Measurements from ENCODE around the gene PTGFRN.

DNA sequence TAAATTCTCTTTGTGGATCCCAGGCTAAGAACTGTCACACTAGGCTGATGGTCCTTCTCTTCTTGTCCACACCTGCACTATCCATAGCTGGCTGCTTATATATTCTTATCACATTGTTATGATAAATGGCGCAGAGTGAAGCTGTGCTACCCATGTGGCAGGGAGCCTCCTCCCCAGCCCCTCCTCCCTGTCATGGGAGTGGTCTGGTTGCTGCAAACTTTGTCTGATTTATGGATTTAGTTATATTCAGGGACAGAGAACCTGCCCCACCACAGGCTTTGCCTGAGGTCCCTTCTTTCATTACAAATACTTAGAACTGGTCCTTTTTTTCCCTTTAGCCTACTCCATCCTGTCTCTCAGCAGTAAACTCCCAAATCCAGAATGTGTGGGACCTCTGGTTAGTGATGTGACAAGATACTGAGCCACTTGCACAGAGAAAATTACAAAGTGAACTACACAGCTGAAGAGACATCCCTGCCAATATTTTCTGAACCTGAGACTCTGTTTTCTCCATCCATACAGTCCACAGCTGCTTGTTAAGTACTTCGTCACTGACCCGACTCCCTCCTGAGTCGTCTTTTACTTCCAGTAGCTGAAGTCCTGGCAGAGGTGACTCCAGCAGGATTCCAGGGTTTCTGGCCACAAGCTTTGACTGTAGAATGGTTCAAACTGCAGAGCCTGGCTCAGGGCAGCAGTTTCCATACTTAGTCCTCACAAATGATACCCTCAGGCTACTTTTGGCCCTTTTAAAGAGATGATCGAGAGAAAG lies 37.6 kb downstream of the PTGFRN start:
- TF ChIP-seq, protein P1, sequence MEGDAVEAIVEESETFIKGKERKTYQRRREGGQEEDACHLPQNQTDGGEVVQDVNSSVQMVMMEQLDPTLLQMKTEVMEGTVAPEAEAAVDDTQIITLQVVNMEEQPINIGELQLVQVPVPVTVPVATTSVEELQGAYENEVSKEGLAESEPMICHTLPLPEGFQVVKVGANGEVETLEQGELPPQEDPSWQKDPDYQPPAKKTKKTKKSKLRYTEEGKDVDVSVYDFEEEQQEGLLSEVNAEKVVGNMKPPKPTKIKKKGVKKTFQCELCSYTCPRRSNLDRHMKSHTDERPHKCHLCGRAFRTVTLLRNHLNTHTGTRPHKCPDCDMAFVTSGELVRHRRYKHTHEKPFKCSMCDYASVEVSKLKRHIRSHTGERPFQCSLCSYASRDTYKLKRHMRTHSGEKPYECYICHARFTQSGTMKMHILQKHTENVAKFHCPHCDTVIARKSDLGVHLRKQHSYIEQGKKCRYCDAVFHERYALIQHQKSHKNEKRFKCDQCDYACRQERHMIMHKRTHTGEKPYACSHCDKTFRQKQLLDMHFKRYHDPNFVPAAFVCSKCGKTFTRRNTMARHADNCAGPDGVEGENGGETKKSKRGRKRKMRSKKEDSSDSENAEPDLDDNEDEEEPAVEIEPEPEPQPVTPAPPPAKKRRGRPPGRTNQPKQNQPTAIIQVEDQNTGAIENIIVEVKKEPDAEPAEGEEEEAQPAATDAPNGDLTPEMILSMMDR (IDR thresholded peaks at IDR 0.05; ENCODE audit: low read length) = no peak
- TF ChIP-seq EZH2 (optimal IDR thresholded peaks at IDR 0.05; ENCODE audit: low read depth, low read length) (no peak), EZH2phosphoT487 (IDR thresholded peaks at IDR 0.05; ENCODE audit: low read length) (no peak)
